ENCODE measurements around the gene DIS3.

DNA sequence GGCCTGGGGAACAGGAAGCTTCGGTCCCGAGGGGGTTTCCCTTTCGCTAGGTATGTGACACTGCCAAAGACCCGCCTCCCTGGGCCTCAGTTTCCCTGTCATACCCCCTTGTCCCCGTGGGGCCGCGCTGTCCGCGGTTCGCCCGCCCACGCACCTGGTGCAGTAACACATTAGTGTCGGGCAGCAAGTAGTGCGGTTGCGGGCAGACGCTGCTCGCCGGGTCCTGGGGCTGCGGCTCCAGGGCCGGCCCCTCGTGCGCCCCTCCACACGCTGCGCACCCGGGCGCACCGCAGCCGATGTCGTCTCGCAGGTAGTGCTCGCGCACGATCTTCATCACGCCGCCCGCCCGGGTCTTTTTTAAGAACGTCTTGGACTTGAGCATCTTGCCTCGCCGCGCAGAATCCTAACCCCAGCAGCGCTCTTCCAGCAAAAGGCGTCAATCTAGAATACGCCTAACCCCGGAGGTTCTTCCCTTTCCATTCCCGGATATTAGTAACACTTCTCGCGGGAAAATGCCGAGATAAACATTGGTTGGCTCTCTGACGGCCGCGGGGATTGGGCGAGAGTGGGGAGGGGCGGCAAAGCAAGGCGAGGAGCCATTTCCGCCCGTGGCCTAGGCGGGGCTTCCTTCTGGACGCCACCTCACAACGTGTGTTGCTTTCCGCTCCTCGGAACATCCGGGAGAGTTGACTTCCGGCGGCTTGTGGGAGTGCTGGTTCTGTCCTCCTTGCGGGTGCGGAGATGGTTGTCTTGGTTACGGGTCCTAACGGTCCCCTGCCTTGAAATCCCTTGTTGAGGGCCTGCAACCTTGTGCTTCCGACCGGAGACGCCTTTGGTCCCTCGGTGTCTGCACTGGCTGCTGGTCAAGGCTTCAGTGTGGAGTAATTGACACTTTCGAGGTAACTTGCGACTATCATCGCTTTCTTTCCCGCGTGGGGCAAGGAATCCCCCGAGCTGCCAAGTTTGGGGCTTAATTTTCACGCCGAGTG is at the start of gene DIS3, which contains the start of gene PIBF1:
- no peak for TF ChIP-seq EZH2 (IDR thresholded peaks at IDR 0.05; ENCODE audit: insufficient read depth, low read length)
- TF ChIP-seq CTCF (IDR thresholded peaks at IDR 0.05; ENCODE audit: insufficient read depth, low read depth, low read length): no peak

All from astrocyte (in vitro differentiated cells and primary cell).